K562 (cell line): ENCODE measurements around the gene PDE4D. TPM values are rescaled to one million over a fixed set of nuclear protein-coding genes. Genes with fewer than 3 reads are reported as not detected.

ENCODE experiments used
- ATAC-seq: fragments of 200-7000 bp; cut with Tn5 transposase; 3 replicates; pipeline ENCODE4 v1.9.1; 2020; ENCODE audit warnings: moderate library complexity
- BruUV-seq: library from RNA; stranded (reverse); fragments of 400-500 nt; replicated peaks from 2 replicates; lab custom pipeline; 2021; lab: Mats Ljungman, UMichigan
- CTCF ChIA-PET: fragments of 300-600 bp; formaldehyde crosslinking; extraction: SDS; loops from one replicate; lab custom pipeline; 2021; ENCODE audit warnings: low intra/inter-chr PET ratio; lab: Yijun Ruan, JAX
- POLR2A ChIA-PET: fragments of 300-600, 350-650 bp; sonication (Branson Sonifier 250); formaldehyde crosslinking; extraction: SDS; loops from one replicate; lab custom pipeline; 2021; ENCODE audit warnings: antibody characterized with exemption, inconsistent platforms; lab: Yijun Ruan, JAX
- DNase-seq, 4 experiments: peaks; one replicate each; pipeline versions ENCODE4 v3.0.0 to v3.0.0-alpha.2; 2011 to 2018; ENCODE audit warnings: low spot score in 3 of 4, mixed read lengths in 3 of 4; ENCODE audit errors: extremely low read depth in 1 of 4
- FAIRE-seq: peaks from 2 replicates; lab custom pipeline; 2011; peaks lifted over from hg19 to GRCh38; lab: Jason Lieb, UNC
- H2AFZ ChIP-seq: 2 replicates; pipeline ENCODE4 v1.6.0; 2011; ENCODE audit warnings: low read depth, low read length, control low read depth, inconsistent platforms
- H3K27ac ChIP-seq: fragments of 200-600 bp; 3 replicates; pipeline ENCODE4 v1.8.0; 2011; ENCODE audit warnings: low read depth, mild to moderate bottlenecking, control low read depth, inconsistent platforms, low read length, moderate library complexity, mixed read lengths; ENCODE audit errors: extremely low read depth
- H3K27me3 ChIP-seq, 2 experiments: fragments of 300-600 bp in 1 of 2; 2 replicates in 1 of 2; 3 replicates in 1 of 2; pipeline versions ENCODE4 v1.6.0 to v1.8.0; 2011; ENCODE audit warnings: inconsistent platforms in 2 of 2, low read length in 2 of 2, mild to moderate bottlenecking in 1 of 2, mixed read lengths in 1 of 2, moderate library complexity in 1 of 2; ENCODE audit not compliant: control insufficient read depth in 2 of 2, insufficient read depth in 2 of 2
- H3K36me3 ChIP-seq: fragments of 300-600 bp; 3 replicates; pipeline ENCODE4 v1.8.0; 2011; ENCODE audit warnings: mild to moderate bottlenecking, low read length, inconsistent platforms; ENCODE audit not compliant: control insufficient read depth, insufficient read depth
- H3K4me1 ChIP-seq, 2 experiments: fragments of 200-600 bp in 1 of 2; replicated peaks in 1 of 2; 2 replicates in 1 of 2; 3 replicates in 1 of 2; pipeline versions ENCODE4 v1.5.1 to v1.8.0; 2011; ENCODE audit warnings: inconsistent platforms in 2 of 2, low read length in 2 of 2, mild to moderate bottlenecking in 1 of 2, mixed read lengths in 1 of 2, moderate library complexity in 1 of 2; ENCODE audit not compliant: control insufficient read depth in 2 of 2, insufficient read depth in 2 of 2
- H3K4me2 ChIP-seq: 2 replicates; pipeline ENCODE4 v1.6.1; 2011; ENCODE audit warnings: low read length, control low read depth, inconsistent platforms, mixed read lengths; ENCODE audit not compliant: insufficient read depth
- H3K4me3 ChIP-seq: fragments of 200-600 bp; sonication (generic), shearing (Covaris generic); 2 replicates; pipeline ENCODE4 v1.5.1; 2016; ENCODE audit warnings: control low read depth, inconsistent platforms
- H3K79me2 ChIP-seq: fragments of 200-600 bp; 3 replicates; pipeline ENCODE4 v1.8.0; 2011; ENCODE audit warnings: low read length, inconsistent platforms; ENCODE audit not compliant: control insufficient read depth, insufficient read depth
- H3K9ac ChIP-seq, 2 experiments: 2 replicates each; pipeline versions ENCODE4 v1.6.0 to v1.6.1; 2011; ENCODE audit warnings: low read depth in 2 of 2, low read length in 2 of 2, control low read depth in 1 of 2, inconsistent platforms in 1 of 2, mild to moderate bottlenecking in 1 of 2, mixed read lengths in 1 of 2; ENCODE audit not compliant: insufficient read depth in 1 of 2
- H3K9me1 ChIP-seq: one replicate; pipeline ENCODE4 v1.6.0; 2011; ENCODE audit warnings: inconsistent platforms, mild to moderate bottlenecking, low read length, moderate library complexity; ENCODE audit not compliant: control insufficient read depth, insufficient read depth
- H3K9me3 ChIP-seq: replicated peaks from 2 replicates; pipeline ENCODE4 v1.5.1; 2011; ENCODE audit warnings: low read depth, low read length, inconsistent platforms; ENCODE audit not compliant: control insufficient read depth, insufficient read depth
- H4K20me1 ChIP-seq: replicated peaks from 2 replicates; pipeline ENCODE4 v1.6.1; 2011; ENCODE audit warnings: low read length, inconsistent platforms, mixed read lengths; ENCODE audit not compliant: control insufficient read depth, insufficient read depth
- CXXC5 ChIP-seq: fragments of 250-450 bp; sonication (Bioruptor Pico); IDR thresholded peaks from 2 replicates; pipeline ENCODE4 v1.8.0; 2022; ENCODE audit warnings: inconsistent platforms, mild to moderate bottlenecking, moderate library complexity
- E2F3 ChIP-seq: fragments of 250-450 bp; sonication (Bioruptor Pico); IDR thresholded peaks from 2 replicates; pipeline ENCODE4 v1.4.0; 2020; ENCODE audit warnings: mild to moderate bottlenecking
- ELF1 ChIP-seq: fragments of 200-800 bp; sonication (Bioruptor generic); IDR thresholded peaks from 2 replicates; pipeline ENCODE4 v1.6.1; 2016; ENCODE audit warnings: missing genetic modification characterization, missing compliant biosample characterization
- EZH2 ChIP-seq: IDR thresholded peaks from 2 replicates; pipeline ENCODE4 v1.6.1; 2012; ENCODE audit warnings: low read depth, mild to moderate bottlenecking, inconsistent platforms, low read length, borderline replicate concordance
- KLF13 ChIP-seq: fragments of 450-650 bp; IDR thresholded peaks from 2 replicates; pipeline ENCODE4 v1.6.1; 2016; ENCODE audit warnings: missing genetic modification characterization, low read depth, mild to moderate bottlenecking, missing compliant biosample characterization, moderate library complexity, borderline replicate concordance
- KLF16 ChIP-seq: IDR thresholded peaks from 2 replicates; pipeline ENCODE4 v1.6.1; 2016; ENCODE audit warnings: antibody characterized with exemption
- LEF1 ChIP-seq: fragments of 450-650 bp; IDR thresholded peaks from 2 replicates; pipeline ENCODE4 v1.6.1; 2016; ENCODE audit warnings: mild to moderate bottlenecking
- MCM5 ChIP-seq: fragments of 450-650 bp; IDR thresholded peaks from 2 replicates; pipeline ENCODE4 v1.6.1; 2016; ENCODE audit warnings: low read depth
- TRIM25 ChIP-seq: fragments of 450-650 bp; IDR thresholded peaks from 2 replicates; pipeline ENCODE4 v1.7.0; 2016; ENCODE audit warnings: borderline replicate concordance
- U2AF2 ChIP-seq: fragments of 200-400 bp; formaldehyde crosslinking; optimal IDR thresholded peaks from 2 replicates; pipeline ENCODE3; 2017; ENCODE audit warnings: low read depth, mild to moderate bottlenecking, low read length
- ZNF449 ChIP-seq: fragments of 250-450 bp; sonication (Bioruptor Pico); IDR thresholded peaks from 2 replicates; pipeline ENCODE4 v1.8.0; 2022; ENCODE audit warnings: moderate library complexity, mild to moderate bottlenecking, inconsistent platforms
- WGBS: fragments of 100-300 bp; shearing (Covaris generic); methylation state at CpG from one replicate; pipeline ENCODE4 v1.1.6; 2016; ENCODE audit warnings: low coverage, mixed read lengths; ENCODE audit not compliant: insufficient coverage; ENCODE audit errors: missing lambda C conversion rate; 5-methylcytosine and 5-hydroxymethylcytosine counted together
- in situ Hi-C: fragments of 300-500 bp; cut with MboI; formaldehyde crosslinking; loops from 4 replicates; pipeline ENCODE4 v1.15.0; 2018; ENCODE audit warnings: inconsistent platforms, mixed read lengths
- intact Hi-C: fragments of 100-400 bp; cut with micrococcal nuclease; formaldehyde crosslinking; loops from 2 replicates; pipeline ENCODE4 v1.14.2; 2022
- polyA plus RNA-seq, 8 experiments: library from polyadenylated mRNA; depleted of rRNA in 4 of 8; stranded (reverse) in 5 of 8; unstranded in 3 of 8; fragments of >200 nt; fragmentation: Nextera tagmentation in 2 of 8; fragmentation: Illumina TruSeq in 1 of 8; extraction: Ambion mirVana in 2 of 8; extraction: Trizol in 1 of 8; gene quantifications; 2 replicates each; pipeline versions ENCODE4 v1.2.1 to v1.2.3, GENCODE V29; 2011 to 2014; ENCODE audit warnings: inconsistent platforms in 1 of 8, missing spikeins in 1 of 8
- total RNA-seq, 7 experiments: library from RNA; depleted of rRNA in 6 of 7; stranded (reverse); fragments of >200 nt in 6 of 7; fragmentation: Illumina TruSeq in 2 of 7; extraction: Trizol in 2 of 7; gene quantifications; 2 replicates each; pipeline versions ENCODE4 v1.2.1 to v1.2.3, GENCODE V29; 2011 to 2021; ENCODE audit warnings: low replicate concordance in 1 of 7
- TF ChIP-seq, protein P1 (sequence below): IDR thresholded peaks from 2 replicates; pipeline ENCODE4 v1.6.1; 2016; ENCODE audit warnings: missing genetic modification characterization, missing compliant biosample characterization
- TF ChIP-seq, protein P2 (sequence below): fragments of 450-650 bp; conservative IDR thresholded peaks from 2 replicates; pipeline ENCODE4 v1.6.1; 2016; ENCODE audit warnings: missing genetic modification characterization, low read depth, mild to moderate bottlenecking, control low read depth, missing compliant biosample characterization

PDE4D gene
- total and polyA plus RNA-seq, 9 of the 15 experiments (the other 6 are each of a cell fraction or from before 2014, with no cell fraction given): 0.04 to 0.46 (median 0.13) TPM

- DNase-seq: no peak
- ChIA-PET CTCF (no interaction called here), POLR2A (no interaction called here)
- 0% methylated on average over 4 of the region's 4 CpGs for WGBS
- H3K27me3 ChIP-seq: no peaks in the 10 kb centered on the region
- H3K9me3 ChIP-seq: no peaks in the 10 kb centered on the region
- H3K36me3 ChIP-seq: no peaks in the 10 kb centered on the region
- intact Hi-C loops: no loop called here
- H3K79me2 ChIP-seq: no peaks in the 10 kb centered on the region
- no peak overlapping the region for H3K27ac ChIP-seq
- ATAC-seq: no peak
- FAIRE-seq: no peak
- no TSS peak for BruUV-seq
- no peak overlapping the region for H3K4me2 ChIP-seq
- H3K4me3 ChIP-seq: no peak overlapping the region
- no peaks in the 10 kb centered on the region for H4K20me1 ChIP-seq
- no peaks in the 10 kb centered on the region for H3K9me1 ChIP-seq
- no peaks in the 10 kb centered on the region for H3K4me1 ChIP-seq
- TF ChIP-seq KLF13 (tag) (no peak), ELF1 (tag) (no peak), EZH2 (no peak), U2AF2 (no peak), TRIM25 (no peak), KLF16 (no peak), LEF1 (no peak), ZNF449 (CRISPR knock-in tag) (no peak), MCM5 (no peak), E2F3 (no peak), CXXC5 (CRISPR knock-in tag) (no peak)
- TF ChIP-seq, protein P1, sequence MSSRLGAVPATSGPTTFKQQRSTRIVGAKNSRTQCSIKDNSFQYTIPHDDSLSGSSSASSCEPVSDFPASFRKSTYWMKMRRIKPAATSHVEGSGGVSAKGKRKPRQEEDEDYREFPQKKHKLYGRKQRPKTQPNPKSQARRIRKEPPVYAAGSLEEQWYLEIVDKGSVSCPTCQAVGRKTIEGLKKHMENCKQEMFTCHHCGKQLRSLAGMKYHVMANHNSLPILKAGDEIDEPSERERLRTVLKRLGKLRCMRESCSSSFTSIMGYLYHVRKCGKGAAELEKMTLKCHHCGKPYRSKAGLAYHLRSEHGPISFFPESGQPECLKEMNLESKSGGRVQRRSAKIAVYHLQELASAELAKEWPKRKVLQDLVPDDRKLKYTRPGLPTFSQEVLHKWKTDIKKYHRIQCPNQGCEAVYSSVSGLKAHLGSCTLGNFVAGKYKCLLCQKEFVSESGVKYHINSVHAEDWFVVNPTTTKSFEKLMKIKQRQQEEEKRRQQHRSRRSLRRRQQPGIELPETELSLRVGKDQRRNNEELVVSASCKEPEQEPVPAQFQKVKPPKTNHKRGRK (tag): no peak
- TF ChIP-seq, protein P2, sequence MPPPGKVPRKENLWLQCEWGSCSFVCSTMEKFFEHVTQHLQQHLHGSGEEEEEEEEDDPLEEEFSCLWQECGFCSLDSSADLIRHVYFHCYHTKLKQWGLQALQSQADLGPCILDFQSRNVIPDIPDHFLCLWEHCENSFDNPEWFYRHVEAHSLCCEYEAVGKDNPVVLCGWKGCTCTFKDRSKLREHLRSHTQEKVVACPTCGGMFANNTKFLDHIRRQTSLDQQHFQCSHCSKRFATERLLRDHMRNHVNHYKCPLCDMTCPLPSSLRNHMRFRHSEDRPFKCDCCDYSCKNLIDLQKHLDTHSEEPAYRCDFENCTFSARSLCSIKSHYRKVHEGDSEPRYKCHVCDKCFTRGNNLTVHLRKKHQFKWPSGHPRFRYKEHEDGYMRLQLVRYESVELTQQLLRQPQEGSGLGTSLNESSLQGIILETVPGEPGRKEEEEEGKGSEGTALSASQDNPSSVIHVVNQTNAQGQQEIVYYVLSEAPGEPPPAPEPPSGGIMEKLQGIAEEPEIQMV (tag): no peak
- TF ChIP-seq, all 486 proteins: peak for 0
- Histone ChIP-seq H2AFZ (no peak overlapping the region), H3K9ac (no peak overlapping the region)
- in situ Hi-C loops: no loop called here
Observed at GRCh38 chr5:59607138-59607765, 286.3 kb downstream of the PDE4D start.
